Hepatocyte (in vitro differentiated cells): ENCODE data around the gene BCL3. TPM values are rescaled to one million over a fixed set of nuclear protein-coding genes. Genes with fewer than 3 reads are reported as not detected.
"Not testable (repeated sequence)": the region's sequence is repeated elsewhere in the genome, so short reads cannot be mapped to it uniquely, and the experiment has no call there.

Source experiments
- DNase-seq: peaks from one replicate; pipeline ENCODE4 v3.0.0-alpha.2; 2016; ENCODE audit warnings: low spot score
- H2AFZ ChIP-seq: fragments of 200-600 bp; sonication (generic); 2 replicates; pipeline ENCODE4 v1.6.0; 2016; ENCODE audit warnings: antibody characterized with exemption, mild to moderate bottlenecking
- H3K27ac ChIP-seq: fragments of 200-600 bp; sonication (generic); 2 replicates; pipeline ENCODE4 v1.5.1; 2016; ENCODE audit warnings: mild to moderate bottlenecking
- H3K27me3 ChIP-seq: fragments of 200-600 bp; sonication (generic); 2 replicates; pipeline ENCODE4 v1.6.1; 2016
- H3K36me3 ChIP-seq: fragments of 200-600 bp; sonication (generic); replicated peaks from 2 replicates; pipeline ENCODE4 v1.5.1; 2016; ENCODE audit warnings: low read depth; ENCODE audit not compliant: insufficient read depth
- H3K4me1 ChIP-seq: fragments of 200-600 bp; sonication (generic); 2 replicates; pipeline ENCODE4 v1.5.1; 2016; ENCODE audit warnings: mild to moderate bottlenecking, moderate library complexity; ENCODE audit not compliant: insufficient read depth
- H3K4me2 ChIP-seq: fragments of 200-600 bp; sonication (generic); 2 replicates; pipeline ENCODE4 v1.6.0; 2016
- H3K4me3 ChIP-seq: fragments of 200-600 bp; sonication (generic); 2 replicates; pipeline ENCODE4 v1.5.1; 2016; ENCODE audit warnings: mild to moderate bottlenecking
- H3K79me2 ChIP-seq: fragments of 200-600 bp; sonication (generic); 2 replicates; pipeline ENCODE4 v1.6.0; 2017; ENCODE audit warnings: mild to moderate bottlenecking
- H3K9me2 ChIP-seq: fragments of 200-600 bp; sonication (generic); replicated peaks from 2 replicates; pipeline ENCODE4 v1.6.0; 2017; ENCODE audit warnings: mild to moderate bottlenecking; ENCODE audit not compliant: insufficient read depth
- H3K9me3 ChIP-seq: fragments of 200-600 bp; sonication (generic); 2 replicates; pipeline ENCODE4 v1.5.1; 2016; ENCODE audit warnings: low read depth, mild to moderate bottlenecking
- H4K20me1 ChIP-seq: fragments of 200-600 bp; sonication (generic); 2 replicates; pipeline ENCODE4 v1.6.0; 2016; ENCODE audit warnings: mild to moderate bottlenecking; ENCODE audit not compliant: insufficient read depth, poor library complexity, severe bottlenecking
- EZH2 ChIP-seq: fragments of 200-600 bp; sonication (generic); IDR thresholded peaks from 2 replicates; pipeline ENCODE4 v1.6.1; 2016; ENCODE audit warnings: antibody characterized with exemption, mild to moderate bottlenecking, borderline replicate concordance
- EZH2phosphoT487 ChIP-seq: fragments of 200-600 bp; sonication (generic); IDR thresholded peaks from one replicate; pipeline ENCODE4 v1.6.1; 2018; ENCODE audit warnings: antibody characterized with exemption, mild to moderate bottlenecking, low read depth, moderate library complexity; ENCODE audit not compliant: unreplicated experiment, severe bottlenecking
- WGBS: methylation state at CpG from one replicate; pipeline ENCODE4 v1.1.6; 2016; ENCODE audit warnings: low lambda C conversion rate; ENCODE audit errors: missing lambda C conversion rate; 5-methylcytosine and 5-hydroxymethylcytosine counted together
- polyA plus RNA-seq: library from polyadenylated mRNA; unstranded; fragments of >200 nt; fragmentation: Nextera tagmentation; extraction: Ambion mirVana; gene quantifications from 2 replicates; pipeline ENCODE4 v1.2.1, GENCODE V29; 2016
- total RNA-seq: library from RNA; depleted of rRNA; stranded (reverse); fragments of >200 nt; gene quantifications from 2 replicates; pipeline ENCODE4 v1.2.3, GENCODE V29; 2014
- TF ChIP-seq, protein P1 (sequence below): fragments of 200-600 bp; sonication (generic); IDR thresholded peaks from 2 replicates; pipeline ENCODE4 v1.5.1; 2016; ENCODE audit warnings: antibody characterized with exemption, mild to moderate bottlenecking; ENCODE audit not compliant: poor library complexity

The BCL3 gene
- total and polyA plus RNA-seq, 2 experiments from 2014 or later = 6.3 to 45.7 TPM

DNA sequence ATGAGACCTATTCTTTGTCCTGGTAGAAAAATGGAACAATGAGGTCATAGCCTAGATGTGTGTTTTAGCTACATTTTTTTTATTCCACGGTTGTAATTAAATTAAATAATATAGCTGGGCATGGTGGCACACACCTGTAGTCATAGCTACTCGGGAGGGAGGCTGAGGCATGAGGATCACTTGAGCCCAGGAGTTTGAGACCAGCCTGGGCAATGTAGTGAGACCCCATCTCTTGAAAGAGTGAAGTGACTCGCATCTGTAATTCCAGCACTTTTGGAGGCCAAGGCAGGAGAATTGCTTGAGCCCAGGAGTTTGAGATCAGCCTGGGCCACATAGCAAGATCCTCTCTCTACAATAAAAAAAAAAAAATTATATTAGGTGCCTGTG lies 17.4 kb downstream of the BCL3 start:
- Histone ChIP-seq H3K79me2 (no peaks in the 10 kb centered on the region), H4K20me1 (no peaks in the 10 kb centered on the region), H3K36me3 (no peaks in the 10 kb centered on the region), H3K27ac (no peak overlapping the region), H3K9me2 (no peaks in the 10 kb centered on the region), H3K4me3 (no peak overlapping the region), H3K27me3 (no peaks in the 10 kb centered on the region), H3K4me1 (no peaks in the 10 kb centered on the region), H2AFZ (no peak overlapping the region), H3K9me3 (no peaks in the 10 kb centered on the region), H3K4me2 (no peak overlapping the region)
- DNase-seq = no peak
- 93% methylated on average over 3 of the region's 3 CpGs for WGBS
- TF ChIP-seq EZH2 = no peak
- TF ChIP-seq, protein P1, sequence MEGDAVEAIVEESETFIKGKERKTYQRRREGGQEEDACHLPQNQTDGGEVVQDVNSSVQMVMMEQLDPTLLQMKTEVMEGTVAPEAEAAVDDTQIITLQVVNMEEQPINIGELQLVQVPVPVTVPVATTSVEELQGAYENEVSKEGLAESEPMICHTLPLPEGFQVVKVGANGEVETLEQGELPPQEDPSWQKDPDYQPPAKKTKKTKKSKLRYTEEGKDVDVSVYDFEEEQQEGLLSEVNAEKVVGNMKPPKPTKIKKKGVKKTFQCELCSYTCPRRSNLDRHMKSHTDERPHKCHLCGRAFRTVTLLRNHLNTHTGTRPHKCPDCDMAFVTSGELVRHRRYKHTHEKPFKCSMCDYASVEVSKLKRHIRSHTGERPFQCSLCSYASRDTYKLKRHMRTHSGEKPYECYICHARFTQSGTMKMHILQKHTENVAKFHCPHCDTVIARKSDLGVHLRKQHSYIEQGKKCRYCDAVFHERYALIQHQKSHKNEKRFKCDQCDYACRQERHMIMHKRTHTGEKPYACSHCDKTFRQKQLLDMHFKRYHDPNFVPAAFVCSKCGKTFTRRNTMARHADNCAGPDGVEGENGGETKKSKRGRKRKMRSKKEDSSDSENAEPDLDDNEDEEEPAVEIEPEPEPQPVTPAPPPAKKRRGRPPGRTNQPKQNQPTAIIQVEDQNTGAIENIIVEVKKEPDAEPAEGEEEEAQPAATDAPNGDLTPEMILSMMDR = no peak
- TF ChIP-seq EZH2phosphoT487 = no peak

DNA sequence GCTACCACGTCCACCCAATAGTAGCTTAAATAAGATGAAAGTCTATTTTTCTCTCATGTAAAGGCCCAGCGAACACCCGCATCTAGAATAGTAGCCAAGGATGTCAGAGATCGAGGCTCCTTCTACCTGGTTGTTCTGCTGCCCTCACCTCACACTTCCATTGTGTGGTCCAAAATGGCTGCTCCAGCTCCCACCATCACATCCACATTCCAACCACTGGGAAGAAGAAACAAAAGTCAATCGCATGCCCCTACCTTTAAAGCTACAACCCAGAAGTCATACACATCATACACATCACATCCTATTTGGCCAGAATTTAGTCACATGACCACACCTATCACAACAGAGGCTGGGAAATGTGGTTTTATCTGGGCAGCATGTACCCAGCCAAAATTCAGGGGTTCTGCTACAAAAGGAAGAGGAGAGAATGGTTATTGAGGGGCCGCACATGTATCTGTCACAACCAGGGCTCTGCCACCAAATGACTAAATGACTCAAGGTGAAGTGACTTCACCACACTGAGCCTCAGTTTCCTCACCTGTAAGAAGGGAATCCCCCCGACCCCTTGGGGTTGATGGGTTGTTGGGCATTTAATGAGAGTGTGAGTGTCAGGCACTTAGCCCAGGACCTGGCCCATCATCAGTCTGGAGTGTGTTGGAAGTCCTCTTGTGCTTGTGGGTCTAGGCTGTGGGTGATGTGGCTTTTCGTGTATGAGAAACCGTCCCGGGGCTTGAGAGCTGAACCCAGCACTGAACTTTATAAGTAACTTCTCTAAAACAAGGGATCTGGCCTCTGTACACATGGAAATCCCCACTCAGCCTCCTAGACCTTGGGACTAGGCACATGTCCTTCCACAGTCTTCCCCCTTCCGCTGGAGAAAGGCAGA lies 19.0 kb downstream of the BCL3 start:
- DNase-seq = no peak
- H3K9me2 ChIP-seq = no peaks in the 10 kb centered on the region
- H3K27ac ChIP-seq = no peak overlapping the region
- TF ChIP-seq, protein P1 = no peak
- TF ChIP-seq EZH2 = no peak
- TF ChIP-seq EZH2phosphoT487 = no peak
- no peaks in the 10 kb centered on the region for H3K36me3 ChIP-seq
- no peaks in the 10 kb centered on the region for H4K20me1 ChIP-seq
- no peaks in the 10 kb centered on the region for H3K79me2 ChIP-seq
- no peak overlapping the region for H2AFZ ChIP-seq
- H3K4me1 ChIP-seq = no peaks in the 10 kb centered on the region
- 87% methylated on average over 11 of the region's 11 CpGs for WGBS
- no peak overlapping the region for H3K4me3 ChIP-seq
- H3K27me3 ChIP-seq = no peaks in the 10 kb centered on the region
- H3K4me2 ChIP-seq = no peak overlapping the region
- no peaks in the 10 kb centered on the region for H3K9me3 ChIP-seq

DNA sequence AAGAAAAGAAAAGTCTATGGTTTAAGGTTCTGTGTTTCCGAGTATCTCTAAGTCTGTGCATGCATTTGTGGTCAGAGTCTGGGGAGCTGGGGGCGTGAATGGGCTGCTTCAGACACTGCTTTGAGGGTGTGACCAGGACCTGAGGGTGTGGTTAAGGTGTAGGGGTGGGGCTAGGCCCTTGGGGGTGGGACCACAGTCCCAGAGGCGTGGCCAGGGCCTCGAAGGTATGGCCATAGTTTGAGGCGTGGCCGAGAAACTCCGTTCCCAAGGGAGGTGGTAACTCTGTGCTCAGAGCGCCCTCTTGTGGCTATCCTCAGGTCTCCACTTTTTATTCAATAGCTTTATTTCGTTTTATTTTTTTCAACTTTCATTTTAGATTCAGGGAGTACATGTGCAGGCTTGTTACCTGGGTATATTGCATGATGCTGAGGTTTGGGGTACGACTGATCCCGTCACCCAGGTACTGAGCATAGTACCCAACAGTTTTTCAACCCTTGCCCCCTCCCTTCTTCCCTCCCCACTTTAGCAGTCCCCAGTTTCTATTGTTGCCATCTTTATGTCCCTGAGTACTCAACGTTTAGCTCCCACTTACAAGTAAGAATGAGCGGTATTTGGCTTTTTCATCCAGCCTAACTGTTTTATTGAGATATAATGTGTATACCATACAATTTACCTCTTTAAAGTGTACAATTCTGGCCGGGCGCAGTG lies 22.2 kb downstream of the BCL3 start:
- Histone ChIP-seq H3K4me2 (no peak overlapping the region), H3K36me3 (no peaks in the 10 kb centered on the region), H3K4me3 (no peak overlapping the region), H3K27me3 (no peaks in the 10 kb centered on the region), H3K4me1 (peaks cover 4% of the 10 kb centered on the region), H3K9me3 (no peaks in the 10 kb centered on the region), H3K79me2 (no peaks in the 10 kb centered on the region), H3K9me2 (no peaks in the 10 kb centered on the region), H4K20me1 (no peaks in the 10 kb centered on the region), H3K27ac (no peak overlapping the region), H2AFZ (no peak overlapping the region)
- WGBS = 23% methylated on average over 15 of the region's 15 CpGs
- no peak for TF ChIP-seq EZH2phosphoT487
- TF ChIP-seq, protein P1 = peak; percentile 85
- peak; percentile 98 for DNase-seq

DNA sequence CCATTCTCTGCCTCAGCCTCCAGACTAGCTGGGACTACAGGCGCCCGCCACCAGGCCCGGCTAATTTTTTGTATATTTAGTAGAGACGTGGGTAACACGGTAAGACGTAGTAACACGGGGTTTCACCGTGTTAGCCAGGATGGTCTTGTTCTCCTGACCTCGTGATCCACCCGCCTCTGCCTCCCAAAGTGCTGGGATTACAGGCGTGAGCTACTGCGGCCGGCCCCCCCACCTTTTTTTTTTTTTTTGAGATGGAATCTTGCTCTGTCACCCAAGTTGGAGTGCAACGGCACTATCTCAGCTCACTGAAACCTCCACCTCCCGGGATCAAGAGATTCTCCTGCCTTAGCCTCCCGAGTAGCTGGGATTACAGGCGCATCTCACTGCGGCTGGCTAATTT lies 23.6 kb downstream of the BCL3 start:
- not testable (repeated sequence) for H3K36me3 ChIP-seq, H3K4me2 ChIP-seq, H2AFZ ChIP-seq, DNase-seq, H3K9me2 ChIP-seq, H3K4me3 ChIP-seq, H4K20me1 ChIP-seq, H3K27ac ChIP-seq, H3K79me2 ChIP-seq, H3K9me3 ChIP-seq, H3K27me3 ChIP-seq
- WGBS = 87% methylated on average over 18 of the region's 18 CpGs
- peaks cover 11% of the 10 kb centered on the region for H3K4me1 ChIP-seq
